ENCODE results near the gene MAB21L4. TPM values are rescaled to one million over a fixed set of nuclear protein-coding genes. Genes with fewer than 3 reads are reported as not detected.

The MAB21L4 gene
- total RNA-seq, 6 experiments from 2014 or later = 3.7 to 17.0 (median 5.2) TPM

DNA sequence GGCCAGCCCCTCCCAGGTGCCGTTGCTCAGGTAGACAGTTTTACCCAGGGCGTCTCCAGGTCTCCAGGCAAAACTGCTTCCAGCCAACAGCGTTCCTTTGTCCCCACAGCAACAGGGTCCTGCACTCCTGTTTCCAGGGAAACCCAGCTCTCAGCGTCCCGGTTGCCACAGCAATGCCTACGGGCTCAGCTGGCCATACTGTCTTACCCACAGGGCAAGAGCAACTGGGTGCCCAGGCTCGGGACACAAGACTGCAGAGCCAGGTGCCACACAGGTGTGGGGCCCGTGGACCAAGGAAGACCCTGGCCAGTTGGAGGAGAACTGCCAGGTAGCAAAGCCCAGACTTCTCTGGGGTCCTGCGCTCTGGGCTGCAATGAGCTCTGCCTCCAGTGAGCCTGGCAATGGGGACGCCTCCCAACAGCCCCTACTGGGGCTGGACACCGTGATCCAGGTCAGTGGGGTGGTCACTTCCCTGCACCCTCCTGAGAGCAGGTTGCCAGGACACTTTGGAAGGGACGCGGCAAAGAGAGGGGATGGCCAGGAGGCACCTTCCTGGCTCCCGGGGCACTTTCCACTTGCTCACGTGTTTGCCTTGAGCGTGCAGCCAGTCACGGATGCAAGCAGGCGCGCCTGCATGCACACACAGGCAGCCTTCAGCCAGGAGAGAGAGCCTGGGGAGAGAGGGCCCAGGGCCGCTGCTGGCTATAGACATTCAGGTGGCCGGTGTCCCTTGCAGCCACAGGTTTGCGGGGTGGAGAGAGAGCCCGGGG lies 10.4 kb upstream of the MAB21L4 start, which contains the start of gene CROCC2:
Gene CROCC2, plus strand, starts transcription at position 196 of the 770 bp plus-strand sequence. Its CDS starts 178 bp downstream, at position 374.
- Histone ChIP-seq H3K9me3 (no peaks in the 10 kb centered on the region), H3K27ac (no peak within 1 kb of the TSS), H3K4me1 (no peaks in the 10 kb centered on the region), H3K36me3 (no peaks in the 10 kb centered on the region), H3K4me3 (no peak within 1 kb of the TSS), H3K27me3 (no peaks in the 10 kb centered on the region)
- DNase-seq (peak in 1 of 3 donors; percentile 53), ATAC-seq (peak in 1 of 4 donors; percentile 5)
- 60% methylated on average over 1 of the region's 23 CpGs for WGBS (ENCODE audit: insufficient coverage, low coverage, low lambda C conversion rate, missing lambda C conversion rate)
- TF ChIP-seq CTCF (IDR thresholded peaks at IDR 0.05) (no peak), POLR2A (IDR thresholded peaks at IDR 0.05) (no peak)
- intact Hi-C loops (cut with DNase I) = no loop called here

- DNase-seq (peak in 2 of 3 donors; percentile 17 to 51), ATAC-seq (peak in 1 of 4 donors; percentile 17)
- WGBS (ENCODE audit: insufficient coverage, low coverage, low lambda C conversion rate, missing lambda C conversion rate) = 60% methylated on average over 1 of the region's 13 CpGs
- Histone ChIP-seq H3K36me3 (no peaks in the 10 kb centered on the region), H3K9me3 (no peaks in the 10 kb centered on the region), H3K4me1 (no peaks in the 10 kb centered on the region), H3K27me3 (no peaks in the 10 kb centered on the region), H3K4me3 (no peak overlapping the region), H3K27ac (no peak overlapping the region)
- TF ChIP-seq POLR2A (IDR thresholded peaks at IDR 0.05) (no peak), CTCF (IDR thresholded peaks at IDR 0.05) (no peak)
- intact Hi-C loops (cut with DNase I) = no loop called here
Observed at GRCh38 chr2:240905176-240905781, 9.3 kb upstream of the MAB21L4 start.

- Histone ChIP-seq H3K4me1 (no peaks in the 10 kb centered on the region), H3K27me3 (no peaks in the 10 kb centered on the region), H3K4me3 (no peak overlapping the region), H3K36me3 (no peaks in the 10 kb centered on the region), H3K27ac (no peak overlapping the region), H3K9me3 (no peaks in the 10 kb centered on the region)
- WGBS (ENCODE audit: insufficient coverage, low coverage, low lambda C conversion rate, missing lambda C conversion rate) = 90% methylated on average over 4 of the region's 19 CpGs
- ATAC-seq (no peak), DNase-seq (peak in 2 of 3 donors; percentile 11 to 42)
- TF ChIP-seq CTCF (IDR thresholded peaks at IDR 0.05) = no peak
- TF ChIP-seq POLR2A (IDR thresholded peaks at IDR 0.05) = no peak
- intact Hi-C loops (cut with DNase I) = no loop called here
Observed at GRCh38 chr2:240904216-240905175, 8.5 kb upstream of the MAB21L4 start.

- intact Hi-C loops (cut with DNase I) = no loop called here
- H3K4me3 ChIP-seq = no peak overlapping the region
- ATAC-seq (no peak), DNase-seq (peak in 2 of 3 donors; percentile 14 to 46)
- no peaks in the 10 kb centered on the region for H3K9me3 ChIP-seq
- no peak for TF ChIP-seq POLR2A (IDR thresholded peaks at IDR 0.05)
- no peak for TF ChIP-seq CTCF (IDR thresholded peaks at IDR 0.05)
- no peaks in the 10 kb centered on the region for H3K4me1 ChIP-seq
- no peaks in the 10 kb centered on the region for H3K27me3 ChIP-seq
- H3K36me3 ChIP-seq = no peaks in the 10 kb centered on the region
- WGBS (ENCODE audit: insufficient coverage, low coverage, low lambda C conversion rate, missing lambda C conversion rate) = 82% methylated on average over 11 of the region's 34 CpGs
- H3K27ac ChIP-seq = no peak overlapping the region
Observed at GRCh38 chr2:240903191-240904060, 7.5 kb upstream of the MAB21L4 start.
